ENCODE results near the gene CCNY.
"Not testable (repeated sequence)": the region's sequence is repeated elsewhere in the genome, so short reads cannot be mapped to it uniquely, and the experiment has no call there.

Gene CCNY

GRCh38 chr10:35493196-35494118, 157.1 kb downstream of the CCNY start:
- DNase-seq = no peak

- no peak for DNase-seq
Observed at GRCh38 chr10:35495521-35496119, 159.3 kb downstream of the CCNY start.

GRCh38 chr10:35497909-35498308, 161.6 kb downstream of the CCNY start:
- no peak for DNase-seq

- no peak for DNase-seq
Observed at GRCh38 chr10:35498693-35499092, 162.4 kb downstream of the CCNY start.

GRCh38 chr10:35501923-35502322, 165.6 kb downstream of the CCNY start:
- DNase-seq = no peak

- no peak for DNase-seq
Observed at GRCh38 chr10:35502692-35503091, 166.4 kb downstream of the CCNY start.

GRCh38 chr10:35503578-35503977, 167.3 kb downstream of the CCNY start:
- DNase-seq = no peak

GRCh38 chr10:35504132-35504531, 167.8 kb downstream of the CCNY start:
- no peak for DNase-seq

- DNase-seq = no peak
Observed at GRCh38 chr10:35505241-35505873, 169.0 kb downstream of the CCNY start.

GRCh38 chr10:35506741-35507140, 170.4 kb downstream of the CCNY start:
- no peak for DNase-seq

- no peak for DNase-seq
Observed at GRCh38 chr10:35507519-35508109, 171.3 kb downstream of the CCNY start.

- no peak for DNase-seq
Observed at GRCh38 chr10:35508647-35509046, 172.3 kb downstream of the CCNY start.

GRCh38 chr10:35510891-35511290, 174.6 kb downstream of the CCNY start:
- no peak for DNase-seq

GRCh38 chr10:35511647-35512046, 175.3 kb downstream of the CCNY start:
- no peak for DNase-seq

- DNase-seq = no peak
Observed at GRCh38 chr10:35516102-35516670, 179.9 kb downstream of the CCNY start.

GRCh38 chr10:35517431-35518181, 181.3 kb downstream of the CCNY start:
- DNase-seq = no peak

- not testable (repeated sequence) for DNase-seq
Observed at GRCh38 chr10:35518187-35518586, 181.9 kb downstream of the CCNY start.

- no peak for DNase-seq
Observed at GRCh38 chr10:35520996-35521395, 184.7 kb downstream of the CCNY start.

- DNase-seq = no peak
Observed at GRCh38 chr10:35523670-35524225, 187.4 kb downstream of the CCNY start.

GRCh38 chr10:35526746-35527145, 190.4 kb downstream of the CCNY start:
- DNase-seq = no peak

GRCh38 chr10:35532141-35532540, 195.8 kb downstream of the CCNY start:
- no peak for DNase-seq

- no peak for DNase-seq
Observed at GRCh38 chr10:35533565-35533964, 197.3 kb downstream of the CCNY start.

Measured in stimulated activated CD4-positive, alpha-beta T cell treated with anti-CD3 and anti-CD28 coated beads, Interleukin-2, amount 100 ng/mL, for 48 hours (primary cell).